HUES6 (cell line): ENCODE data around the gene MYH2.

Experiments
- H3K27ac ChIP-seq: 2 replicates; pipeline ENCODE4 v1.7.0; 2013; ENCODE audit warnings: low read depth, mild to moderate bottlenecking, low read length, inconsistent platforms
- H3K27me3 ChIP-seq: 2 replicates; pipeline ENCODE4 v1.6.1; 2013; ENCODE audit warnings: low read length; ENCODE audit not compliant: control insufficient read depth, insufficient read depth
- H3K36me3 ChIP-seq: 2 replicates; pipeline ENCODE4 v1.6.1; 2013; ENCODE audit warnings: low read length; ENCODE audit not compliant: control insufficient read depth, insufficient read depth
- H3K4me1 ChIP-seq: 2 replicates; pipeline ENCODE4 v1.6.1; 2013; ENCODE audit warnings: low read length; ENCODE audit not compliant: control insufficient read depth, insufficient read depth
- H3K4me3 ChIP-seq: 2 replicates; pipeline ENCODE4 v1.5.1; 2013; ENCODE audit warnings: low read depth, low read length
- H3K9ac ChIP-seq: one replicate; pipeline ENCODE4 v1.6.1; 2013; ENCODE audit warnings: mild to moderate bottlenecking, low read length
- H3K9me3 ChIP-seq: 2 replicates; pipeline ENCODE4 v1.6.1; 2013; ENCODE audit warnings: low read depth, low read length; ENCODE audit not compliant: control insufficient read depth, insufficient read depth

MYH2 gene

GRCh38 chr17:10549096-10549842 is at the start of gene MYH2:
TSS of gene MYH2 (minus strand) at chr17:10549658. CDS start at chr17:10547920, 1,738 bp downstream.
- Histone ChIP-seq H3K27me3 (no peaks in the 10 kb centered on the region), H3K9me3 (no peaks in the 10 kb centered on the region), H3K4me3 (peak within 1 kb of the TSS; percentile 9; the same call in 1 of the 2 replicates), H3K36me3 (no peaks in the 10 kb centered on the region), H3K4me1 (peaks cover 32% of the 10 kb centered on the region), H3K27ac (no peak within 1 kb of the TSS), H3K9ac (no peak within 1 kb of the TSS)

DNA sequence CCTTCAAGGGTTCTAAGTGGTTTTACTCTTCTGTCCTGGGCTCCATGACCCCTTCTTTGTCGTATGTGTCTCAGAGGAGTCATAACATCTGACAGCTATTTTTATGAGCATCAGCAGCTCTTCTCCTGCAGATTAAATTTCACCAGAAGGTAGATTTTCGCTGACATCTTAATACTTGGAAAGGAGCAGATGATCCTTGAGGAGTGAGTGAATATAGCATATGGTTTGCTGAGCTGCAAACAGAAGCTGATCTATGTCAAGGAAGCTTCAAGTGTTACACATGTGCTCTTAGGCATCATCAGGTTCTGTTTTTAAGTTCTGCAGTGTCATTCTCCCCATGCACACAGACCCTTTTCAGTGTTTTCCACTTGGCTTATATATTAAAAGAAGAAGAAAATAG is 49.2 kb upstream of the MYH2 start:
- H3K27me3 ChIP-seq, result no peaks in the 10 kb centered on the region
- no peaks in the 10 kb centered on the region for H3K36me3 ChIP-seq
- no peak overlapping the region for H3K27ac ChIP-seq

DNA sequence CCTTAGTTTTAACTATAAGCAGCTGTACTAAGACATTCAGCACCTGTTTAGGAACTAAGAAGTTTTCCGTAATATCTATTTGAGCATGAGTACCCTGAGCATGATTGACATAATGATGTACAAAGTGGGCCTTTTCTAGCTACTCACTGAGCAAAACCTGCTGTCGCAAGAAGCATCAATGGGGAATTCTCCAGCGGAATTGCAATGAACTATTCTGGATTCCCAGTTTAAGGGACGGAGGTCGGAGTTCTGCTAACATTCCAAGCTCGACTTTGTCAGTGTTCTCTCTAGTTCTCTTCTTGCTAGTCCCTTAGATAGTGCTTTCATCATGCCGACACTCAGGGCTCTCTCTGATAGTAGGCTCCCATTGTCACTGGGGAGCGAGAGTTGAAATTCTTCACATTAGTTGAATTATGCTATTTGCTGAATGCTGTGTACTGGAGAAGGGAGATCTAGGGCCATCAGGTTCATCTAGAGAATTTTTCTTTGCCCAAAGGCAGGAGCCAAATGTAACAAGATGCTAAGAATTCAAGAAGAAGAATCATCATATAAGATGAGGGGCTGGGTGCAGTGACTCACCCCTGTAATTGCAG is 40.2 kb upstream of the MYH2 start:
- no peaks in the 10 kb centered on the region for H3K4me1 ChIP-seq
- no peaks in the 10 kb centered on the region for H3K36me3 ChIP-seq
- no peaks in the 10 kb centered on the region for H3K27me3 ChIP-seq
- H3K27ac ChIP-seq, result no peak overlapping the region
- H3K9ac ChIP-seq, result no peak overlapping the region
- H3K4me3 ChIP-seq, result no peak overlapping the region
- 0 out of 2 replicates have a peak, but pooled peaks cover 5% of the 10 kb centered on the region for H3K9me3 ChIP-seq

More for the DNA sequence above, 49.2 kb upstream of the MYH2 start:
- H3K4me3 ChIP-seq, result no peak overlapping the region
- H3K4me1 ChIP-seq, result no peaks in the 10 kb centered on the region
- H3K9ac ChIP-seq, result no peak overlapping the region
- 0 out of 2 replicates have a peak, but pooled peaks cover 5% of the 10 kb centered on the region for H3K9me3 ChIP-seq

DNA sequence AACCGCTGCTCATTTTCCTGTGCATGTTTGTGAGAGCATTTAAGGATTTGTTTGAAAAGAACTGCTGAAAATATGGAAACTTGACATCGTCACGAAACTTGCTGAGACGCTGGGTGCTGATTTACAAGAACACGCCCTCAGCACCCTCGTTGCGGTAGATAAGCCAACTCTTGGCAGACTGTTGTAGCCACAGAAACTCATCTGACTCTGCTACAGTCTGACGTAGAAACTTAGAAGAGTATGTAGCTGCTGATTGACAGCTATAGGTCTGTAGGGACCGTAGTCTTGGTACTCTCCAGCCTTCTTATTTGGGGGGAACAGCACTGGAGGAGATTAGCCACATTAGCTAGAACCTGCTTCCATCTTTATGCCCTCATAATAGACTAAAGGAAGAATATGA is 36.1 kb upstream of the MYH2 start:
- Histone ChIP-seq H3K36me3 (no peaks in the 10 kb centered on the region), H3K27ac (no peak overlapping the region), H3K4me3 (no peak overlapping the region), H3K27me3 (no peaks in the 10 kb centered on the region), H3K9me3 (no peaks in the 10 kb centered on the region), H3K9ac (no peak overlapping the region), H3K4me1 (no peaks in the 10 kb centered on the region)

DNA sequence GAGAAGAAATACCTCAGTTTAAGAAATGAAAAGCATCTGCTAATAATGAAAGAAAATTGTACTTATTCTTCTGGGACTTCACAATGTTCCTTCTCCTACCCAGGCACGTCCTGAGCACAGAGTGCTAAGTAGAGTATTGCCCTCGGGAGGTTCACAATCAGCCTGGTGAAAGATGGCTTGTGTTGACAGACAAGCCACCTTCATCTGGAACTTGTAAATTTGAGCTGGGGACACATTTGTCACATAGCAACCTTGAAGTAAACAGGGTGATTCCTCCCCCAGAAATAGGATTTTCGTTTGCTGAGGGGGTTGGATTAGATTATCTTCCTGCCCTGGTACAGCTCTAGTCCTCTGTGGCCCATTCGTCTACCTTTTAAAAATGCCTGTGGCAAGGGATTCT is 34.4 kb upstream of the MYH2 start:
- H3K27me3 ChIP-seq, result no peaks in the 10 kb centered on the region
- H3K9me3 ChIP-seq, result no peaks in the 10 kb centered on the region
- no peaks in the 10 kb centered on the region for H3K4me1 ChIP-seq
- H3K9ac ChIP-seq, result no peak overlapping the region
- no peaks in the 10 kb centered on the region for H3K36me3 ChIP-seq
- no peak overlapping the region for H3K4me3 ChIP-seq
- H3K27ac ChIP-seq, result no peak overlapping the region

DNA sequence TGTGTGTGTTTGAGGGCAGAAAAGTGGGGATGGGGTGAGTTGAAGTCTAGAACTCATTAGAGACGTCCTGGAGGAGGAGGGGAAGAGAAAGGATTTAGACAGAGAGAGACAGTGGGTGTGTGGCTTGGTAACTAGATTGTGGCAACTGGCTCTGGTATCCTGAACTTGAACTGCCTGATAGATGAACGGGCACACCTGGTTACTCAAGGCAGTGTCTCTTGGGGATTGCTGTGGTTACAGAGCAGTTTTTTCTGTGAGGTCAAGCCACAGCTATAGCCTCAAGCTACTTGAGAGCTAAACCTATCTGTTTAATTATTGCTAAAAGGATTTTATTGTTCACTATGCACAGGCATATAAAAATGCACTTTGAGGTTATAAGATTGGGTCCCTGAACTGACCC is 29.8 kb upstream of the MYH2 start:
- Histone ChIP-seq H3K9ac (no peak overlapping the region), H3K27me3 (no peaks in the 10 kb centered on the region), H3K27ac (no peak overlapping the region), H3K4me1 (no peaks in the 10 kb centered on the region), H3K4me3 (no peak overlapping the region), H3K36me3 (no peaks in the 10 kb centered on the region), H3K9me3 (no peaks in the 10 kb centered on the region)

DNA sequence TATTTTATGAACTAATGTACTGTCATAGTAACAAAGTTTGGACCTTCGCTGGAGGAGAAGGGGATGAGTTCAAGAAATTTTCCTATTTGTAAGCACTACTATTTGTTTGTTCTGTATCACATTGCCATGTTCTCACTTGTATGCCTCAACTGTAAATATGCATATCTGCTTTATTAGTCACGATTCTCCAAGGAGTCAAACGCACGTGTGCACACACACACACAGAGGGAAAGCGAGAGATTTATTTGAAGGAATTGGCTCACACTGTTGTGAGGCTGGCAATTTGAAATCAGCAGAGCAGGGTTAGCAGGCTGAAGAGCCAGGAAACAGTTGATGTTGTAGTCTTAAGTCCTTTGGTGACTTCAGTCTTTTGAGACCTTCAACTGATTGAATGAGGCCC is 24.9 kb upstream of the MYH2 start:
- Histone ChIP-seq H3K27ac (no peak overlapping the region), H3K27me3 (no peaks in the 10 kb centered on the region), H3K4me3 (no peak overlapping the region), H3K36me3 (no peaks in the 10 kb centered on the region), H3K9me3 (no peaks in the 10 kb centered on the region), H3K9ac (no peak overlapping the region), H3K4me1 (peaks cover 17% of the 10 kb centered on the region; the same call in 1 of the 2 replicates)

- Histone ChIP-seq H3K9me3 (no peaks in the 10 kb centered on the region), H3K4me3 (no peak overlapping the region), H3K27ac (no peak overlapping the region), H3K36me3 (no peaks in the 10 kb centered on the region), H3K9ac (no peak overlapping the region), H3K4me1 (no peaks in the 10 kb centered on the region), H3K27me3 (no peaks in the 10 kb centered on the region)
These were observed 14.7 kb upstream of the MYH2 start for GRCh38 chr17:10563991-10564660.

- H3K4me1 ChIP-seq, result peaks cover 7% of the 10 kb centered on the region; the same call in 1 of the 2 replicates
- H3K27ac ChIP-seq, result no peak overlapping the region
- H3K9me3 ChIP-seq, result no peaks in the 10 kb centered on the region
- H3K36me3 ChIP-seq, result no peaks in the 10 kb centered on the region
- H3K27me3 ChIP-seq, result no peaks in the 10 kb centered on the region
- no peak overlapping the region for H3K4me3 ChIP-seq
- H3K9ac ChIP-seq, result no peak overlapping the region
These were observed 8.6 kb upstream of the MYH2 start for GRCh38 chr17:10558049-10558448.

GRCh38 chr17:10557422-10557821 is 8.0 kb upstream of the MYH2 start:
- Histone ChIP-seq H3K27ac (no peak overlapping the region), H3K9ac (no peak overlapping the region), H3K27me3 (no peaks in the 10 kb centered on the region), H3K36me3 (no peaks in the 10 kb centered on the region), H3K4me1 (peaks cover 7% of the 10 kb centered on the region; the same call in 1 of the 2 replicates), H3K4me3 (no peak overlapping the region), H3K9me3 (no peaks in the 10 kb centered on the region)
